Measurements from ENCODE around the gene SFTPD.

The SFTPD gene

DNA sequence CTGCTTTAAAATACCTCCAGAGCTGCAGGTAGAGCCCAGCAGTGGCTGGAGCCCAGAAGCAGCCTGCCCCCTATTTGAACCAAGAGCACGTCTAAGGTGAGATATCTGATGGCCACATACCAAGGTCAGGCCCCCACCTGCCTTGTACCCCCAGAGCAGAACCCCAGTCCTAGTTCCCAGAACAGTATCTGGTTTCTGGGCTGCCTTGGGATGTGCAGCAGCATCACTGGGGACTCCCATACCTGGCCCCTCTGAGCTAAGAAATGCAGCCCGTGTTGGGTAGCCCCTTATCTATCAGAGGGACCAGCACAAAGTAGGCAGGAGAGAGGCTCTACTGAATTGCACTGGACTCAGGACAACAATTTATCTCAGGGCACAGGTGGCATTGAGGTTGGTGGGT is 8.9 kb downstream of the SFTPD start:
- DNase-seq (ENCODE audit: low spot score): peak; percentile 38
- no peak overlapping the region for H3K27ac ChIP-seq
- H3K4me3 ChIP-seq: no peak overlapping the region
- TF ChIP-seq CTCF (IDR thresholded peaks at IDR 0.05): no peak

- Histone ChIP-seq H3K4me3 (no peak overlapping the region), H3K27ac (no peak overlapping the region)
- peak; percentile 72 for DNase-seq (ENCODE audit: low spot score)
- TF ChIP-seq CTCF (IDR thresholded peaks at IDR 0.05): no peak
Measured at GRCh38 chr10:79938728-79939406, 10.0 kb downstream of the SFTPD start.

- DNase-seq (ENCODE audit: low spot score): peak; percentile 54
Measured at GRCh38 chr10:79937701-79938151, 11.2 kb downstream of the SFTPD start.

DNA sequence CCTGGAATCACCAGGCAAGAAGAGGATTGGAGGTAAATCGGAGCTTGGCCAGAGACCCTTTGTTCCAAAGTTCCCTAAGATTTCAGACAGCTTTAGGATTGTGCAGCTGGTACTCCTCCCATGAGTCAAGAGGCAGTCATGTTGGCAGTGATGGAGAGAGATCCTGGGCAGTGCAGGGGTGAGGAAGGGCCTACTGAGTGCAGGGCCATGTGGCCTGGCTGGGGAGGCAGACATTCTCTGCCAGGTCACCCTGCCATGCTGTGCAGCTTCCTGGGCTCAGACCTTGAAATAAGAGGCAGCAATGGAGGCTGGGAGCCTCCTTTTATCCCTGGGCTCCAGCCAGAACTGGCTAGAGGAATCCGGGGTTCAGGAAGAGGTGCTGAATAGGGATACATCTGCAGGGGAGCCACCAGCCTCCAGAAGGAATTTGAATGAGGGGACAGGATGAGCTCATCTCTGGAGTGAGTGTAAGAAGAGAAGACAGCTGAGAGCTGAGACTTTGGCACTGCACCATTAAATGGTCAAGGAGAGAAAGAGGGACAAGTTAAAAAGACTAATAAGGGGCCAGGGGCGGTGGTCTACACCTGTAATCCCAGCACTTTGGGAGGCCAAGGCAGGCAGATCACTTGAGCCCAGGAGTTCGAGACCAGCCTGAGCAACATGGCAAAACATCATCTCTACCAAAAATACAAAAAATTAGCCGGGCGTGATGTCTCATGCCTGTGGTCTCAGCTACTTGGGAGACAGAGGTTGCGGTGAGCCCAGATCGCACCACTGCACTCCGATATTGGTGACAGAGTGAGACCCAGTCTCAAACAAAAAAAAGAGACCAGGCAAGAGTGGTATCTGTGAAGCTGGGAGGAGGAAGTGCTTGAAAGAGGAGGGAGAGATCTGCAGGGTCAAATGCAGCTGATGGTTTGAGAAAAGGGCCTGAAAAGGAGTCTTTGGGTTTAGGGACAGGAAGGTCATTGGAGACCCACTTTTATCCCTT is 12.0 kb downstream of the SFTPD start:
- H3K4me3 ChIP-seq: no peak overlapping the region
- H3K27ac ChIP-seq: no peak overlapping the region
- no peak for TF ChIP-seq CTCF (IDR thresholded peaks at IDR 0.05)
- peak; percentile 33 for DNase-seq (ENCODE audit: low spot score)

More at GRCh38 chr10:79937701-79938151, 11.2 kb downstream of the SFTPD start:
- H3K27ac ChIP-seq: no peak overlapping the region
- H3K4me3 ChIP-seq: no peak overlapping the region
- TF ChIP-seq CTCF (IDR thresholded peaks at IDR 0.05): no peak

- no peak overlapping the region for H3K27ac ChIP-seq
- no peak for TF ChIP-seq CTCF (IDR thresholded peaks at IDR 0.05)
- DNase-seq (ENCODE audit: low spot score): no peak
- no peak overlapping the region for H3K4me3 ChIP-seq
Measured at GRCh38 chr10:79933961-79934360, 14.9 kb downstream of the SFTPD start.

- no peak for DNase-seq (ENCODE audit: low spot score)
- Histone ChIP-seq H3K27ac (no peak overlapping the region), H3K4me3 (no peak overlapping the region)
- TF ChIP-seq CTCF (IDR thresholded peaks at IDR 0.05): no peak
Measured at GRCh38 chr10:79932841-79933379, 16.0 kb downstream of the SFTPD start.

Data from coronary artery (tissue), 2 donors.